SIG-M5 treated with dmso at 0.1 percent for 504 hours (cell line): ENCODE data around the gene RMP24.
A peak's percentile ranks its signal among the peaks of the same experiment; 100 is the strongest.
"Not testable (repeated sequence)": the region's sequence is repeated elsewhere in the genome, so short reads cannot be mapped to it uniquely, and the experiment has no call there.

Experiments used
- DNase-seq: peaks from one replicate; lab custom pipeline; 2025; ENCODE audit not compliant: unreplicated experiment; lab: John Stamatoyannopoulos, UW

RMP24 gene

DNA sequence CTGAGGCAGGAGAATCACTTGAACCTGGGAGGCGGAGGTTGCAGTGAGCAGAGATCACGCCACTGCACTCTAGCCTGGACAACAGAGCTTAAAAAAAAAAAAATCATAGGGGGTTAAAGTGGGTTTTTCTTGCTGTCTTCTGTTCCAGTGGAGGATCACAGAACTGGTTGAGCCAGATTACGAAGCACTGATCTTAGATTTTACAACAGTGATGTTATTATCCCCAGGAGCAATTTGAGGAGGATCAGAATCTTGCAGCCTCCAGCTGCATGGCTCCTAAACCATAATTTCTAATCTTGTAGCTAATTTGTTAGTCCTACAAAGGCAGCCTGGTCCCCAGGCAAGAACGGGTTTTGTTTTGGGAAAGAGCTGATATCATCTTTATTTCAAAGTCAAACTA, 4.6 kb upstream of the RMP24 start:
- DNase-seq: not testable (repeated sequence)

DNA sequence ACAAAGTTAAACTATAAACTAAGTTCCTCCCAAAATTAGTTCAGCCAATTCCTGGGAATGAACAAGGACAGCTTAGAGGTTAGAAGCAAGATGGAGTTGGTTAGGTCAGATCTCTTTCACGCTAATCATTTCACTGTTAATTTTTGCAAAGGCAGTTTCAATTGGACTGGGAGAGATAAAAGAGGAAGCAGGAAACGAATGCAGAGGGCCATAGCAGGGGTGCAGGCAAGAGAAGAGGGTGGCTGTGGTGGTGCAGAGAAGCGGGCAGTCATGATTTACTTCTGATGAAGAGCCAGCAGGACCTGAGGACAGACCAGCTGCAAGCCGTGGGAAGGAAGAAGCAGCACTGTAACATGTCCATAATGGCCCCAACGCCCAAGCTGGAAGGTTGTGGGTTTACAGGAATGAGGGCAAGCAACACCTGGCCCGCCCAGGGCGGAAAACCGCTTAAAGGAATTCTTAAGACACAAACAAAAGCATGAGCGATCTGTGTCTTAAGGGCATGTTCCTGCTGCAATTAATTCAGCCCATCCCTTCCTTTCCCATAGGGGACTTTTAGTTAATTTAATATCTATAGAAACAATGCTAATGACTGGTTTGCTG, 4.1 kb upstream of the RMP24 start:
- peak; percentile 48 for DNase-seq

DNA sequence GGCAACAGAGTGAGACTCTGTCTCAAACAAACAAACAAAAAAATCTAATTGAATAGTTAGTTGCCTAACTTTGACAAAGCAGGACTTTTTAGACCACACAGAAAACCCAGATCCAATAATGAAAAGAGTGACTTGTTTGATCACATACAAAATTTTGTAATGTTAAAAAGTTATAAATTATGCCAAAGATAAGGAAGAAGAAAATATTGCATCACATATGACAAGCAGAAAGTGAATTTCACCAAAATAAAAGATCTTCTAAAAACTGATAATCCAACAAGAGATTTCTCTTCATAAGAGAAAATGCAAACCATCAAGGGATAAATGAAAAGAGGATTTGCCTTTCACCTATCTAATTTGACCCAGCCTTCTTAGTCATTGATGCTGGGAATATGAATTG, 2.8 kb upstream of the RMP24 start:
- no peak for DNase-seq

DNA sequence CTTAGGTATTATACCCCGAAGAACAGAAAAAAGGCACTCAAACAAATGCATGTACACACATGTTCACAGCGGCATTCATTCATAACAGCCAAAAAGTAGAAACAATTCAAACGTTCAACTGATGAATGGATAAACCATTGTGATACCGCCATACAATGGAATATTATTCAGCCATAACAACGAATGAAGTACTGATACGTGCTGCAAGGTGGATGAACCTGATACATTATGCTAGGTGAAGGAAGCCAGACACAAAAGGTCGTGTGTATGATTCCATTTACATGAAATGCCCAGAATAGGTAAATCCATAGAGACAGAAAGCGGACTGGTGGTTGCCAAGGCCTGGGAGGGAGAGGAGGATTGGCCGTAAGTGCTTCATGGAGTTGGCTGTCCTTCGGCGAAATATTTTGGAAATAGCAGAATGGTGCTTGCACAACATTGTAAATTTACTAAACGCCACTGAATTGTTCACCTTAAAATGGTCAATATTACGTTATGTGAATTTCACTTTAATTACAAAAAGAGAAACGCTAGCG, 750 bp upstream of the RMP24 start:
- no peak for DNase-seq

DNA sequence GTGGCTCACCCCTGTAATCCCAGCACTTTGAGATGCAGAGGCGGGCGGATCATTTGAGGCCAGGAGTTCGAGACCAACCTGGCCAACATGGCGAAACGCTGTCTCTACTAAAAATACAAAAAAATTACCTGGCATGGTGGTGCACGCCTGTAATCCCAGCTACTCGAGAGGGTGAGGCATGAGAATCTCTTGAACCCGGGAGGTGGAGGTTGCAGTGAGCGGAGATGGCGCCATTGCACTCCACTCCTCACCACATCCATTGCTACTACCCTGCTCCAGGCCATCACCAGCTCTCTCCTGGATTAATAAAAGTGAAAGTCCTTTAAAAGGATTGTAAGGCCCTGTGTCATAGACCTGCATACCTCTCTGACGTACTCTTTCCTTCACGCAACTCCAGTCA, 1.2 kb downstream of the RMP24 start:
- DNase-seq: no peak

DNA sequence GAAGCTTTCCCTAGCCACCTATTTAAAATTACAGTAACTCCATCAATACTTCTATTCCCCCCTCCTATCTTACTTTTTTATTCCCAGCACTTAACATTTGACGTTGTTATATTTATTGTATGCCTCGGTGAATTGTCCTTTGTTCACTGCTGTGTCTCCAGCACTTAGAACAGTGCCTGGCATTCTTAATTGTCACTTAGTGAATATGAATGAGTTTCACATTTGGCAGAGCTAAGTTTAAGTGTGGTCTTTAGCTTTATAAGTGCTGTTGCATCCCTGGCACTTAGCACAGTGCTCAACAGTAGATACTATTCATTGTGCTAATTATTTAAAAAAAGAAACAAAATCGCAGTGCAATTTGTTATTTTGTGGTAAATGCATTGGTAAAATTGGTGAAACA, 1.7 kb downstream of the RMP24 start:
- DNase-seq: no peak

DNA sequence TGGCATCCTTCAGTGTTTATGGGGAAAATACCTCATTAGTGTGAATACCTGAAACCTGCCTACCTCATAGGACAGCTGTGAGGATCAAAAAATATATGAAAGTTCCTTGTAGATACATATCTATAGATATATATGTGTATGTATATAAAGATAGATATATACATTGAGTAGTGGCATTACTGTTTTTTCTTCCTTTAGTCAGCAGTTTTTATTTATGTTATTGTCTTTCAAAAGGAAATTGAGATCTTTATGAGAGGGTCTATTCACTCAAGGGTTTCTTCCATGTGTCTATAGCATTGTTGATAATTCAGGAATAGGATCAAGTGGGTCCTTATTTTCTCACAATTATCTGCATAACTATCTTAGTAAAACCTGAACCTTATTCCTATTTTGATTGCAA, 6.6 kb downstream of the RMP24 start:
- DNase-seq: no peak

DNA sequence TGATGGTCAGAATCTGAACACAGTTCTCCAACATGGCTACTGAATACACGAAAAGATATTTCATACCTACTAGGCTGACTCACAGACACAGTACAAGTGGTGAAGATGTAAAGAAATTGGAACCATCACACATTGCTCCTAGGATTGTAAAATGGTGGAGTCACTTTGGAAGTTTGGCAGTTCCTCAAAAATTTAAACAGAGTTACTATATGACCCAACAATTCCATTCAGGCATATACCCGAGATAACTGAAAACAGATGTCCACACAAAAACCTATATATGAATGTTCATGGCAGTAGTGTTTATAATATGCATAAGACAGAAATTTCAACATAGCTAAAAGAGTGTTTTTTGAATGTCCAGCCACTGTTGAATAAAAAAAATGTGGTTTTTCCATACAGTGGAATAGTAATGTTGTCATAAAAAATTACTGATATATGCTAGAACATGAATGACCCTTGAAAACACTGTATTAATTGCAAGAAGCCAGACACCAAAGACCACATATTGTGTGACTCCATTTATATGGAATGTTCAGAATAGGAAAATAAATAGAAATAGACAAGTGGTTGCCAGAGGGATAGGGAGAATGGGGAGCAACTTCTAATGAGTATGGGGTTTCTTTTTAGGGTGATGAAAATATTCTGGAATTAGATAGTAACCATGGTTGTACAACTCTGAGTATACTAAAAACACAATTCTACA, 10.1 kb downstream of the RMP24 start:
- DNase-seq: no peak

DNA sequence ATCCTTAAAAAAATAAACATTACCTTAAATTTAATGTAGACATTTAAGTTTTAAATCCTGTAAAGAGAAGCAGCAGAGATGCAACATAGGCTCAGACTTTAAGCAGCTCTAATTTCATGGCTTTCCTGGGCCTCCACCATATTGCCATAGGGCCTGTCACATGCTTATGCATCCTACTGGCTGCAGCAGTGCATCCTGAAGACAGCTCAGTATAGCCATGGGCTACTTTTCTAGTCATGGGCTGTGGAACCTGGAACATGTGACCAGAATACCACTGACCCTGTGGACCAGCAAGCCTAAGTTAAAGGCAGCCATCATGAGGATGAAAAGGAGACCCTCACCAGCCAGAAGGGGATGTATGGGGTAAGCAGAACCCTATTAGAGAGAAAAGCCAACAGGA, 10.7 kb downstream of the RMP24 start:
- DNase-seq: no peak

DNA sequence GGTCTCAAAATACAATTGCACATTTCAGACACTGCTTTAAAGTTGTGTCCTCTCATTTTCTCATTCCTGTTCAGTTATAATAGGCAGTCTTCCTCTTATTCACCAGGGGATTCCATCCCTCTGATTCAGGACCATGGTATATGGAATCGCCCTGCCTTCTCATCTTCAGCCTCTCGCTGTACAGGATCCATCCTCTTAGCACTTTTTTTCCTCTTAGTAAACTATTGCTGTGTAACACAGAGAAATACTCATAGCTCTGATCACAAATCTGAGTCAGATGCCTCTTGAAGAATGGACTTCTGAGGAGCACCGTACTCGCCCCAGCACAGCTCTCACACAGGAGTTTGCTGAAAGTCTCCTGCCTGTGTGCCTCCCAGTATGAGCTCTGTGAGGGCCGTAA, 11.3 kb downstream of the RMP24 start:
- no peak for DNase-seq

DNA sequence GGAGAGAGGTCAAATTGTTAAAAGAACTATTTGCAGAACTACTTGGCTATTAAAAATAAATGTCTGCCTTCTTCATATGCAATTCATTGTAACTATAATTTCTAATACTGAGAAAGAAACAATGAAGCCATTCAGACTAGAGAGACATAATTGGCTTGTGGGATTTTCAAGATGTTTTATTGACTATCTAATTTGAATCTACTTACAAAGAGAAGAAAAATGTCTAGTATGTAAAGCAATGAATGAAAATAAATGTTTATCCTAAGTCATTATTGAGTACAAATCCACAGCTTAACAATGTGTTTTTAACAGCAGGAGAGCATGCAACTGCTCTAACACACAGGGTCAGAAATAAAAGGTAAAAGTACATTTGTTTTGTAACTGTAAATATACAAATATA, 19.2 kb downstream of the RMP24 start:
- DNase-seq: no peak

DNA sequence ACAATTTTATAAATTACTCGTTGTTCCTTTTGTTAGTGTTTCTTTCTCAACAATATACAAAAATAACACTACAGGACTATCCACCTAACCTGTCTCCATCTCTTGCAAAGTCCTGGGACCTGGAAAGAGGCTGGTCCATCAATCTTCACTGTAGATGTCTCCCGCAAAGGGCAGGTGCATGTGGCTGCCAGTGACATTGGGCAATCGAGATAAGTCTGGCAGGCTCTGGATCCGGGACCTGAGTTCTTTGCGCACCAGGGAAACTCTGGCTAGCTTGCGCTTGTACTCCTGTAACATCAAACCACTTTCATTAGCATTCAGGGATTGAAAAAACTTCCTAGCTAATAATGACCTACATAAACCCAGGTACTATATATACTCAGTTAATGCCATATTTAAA, 20.5 kb downstream of the RMP24 start:
- no peak for DNase-seq

DNA sequence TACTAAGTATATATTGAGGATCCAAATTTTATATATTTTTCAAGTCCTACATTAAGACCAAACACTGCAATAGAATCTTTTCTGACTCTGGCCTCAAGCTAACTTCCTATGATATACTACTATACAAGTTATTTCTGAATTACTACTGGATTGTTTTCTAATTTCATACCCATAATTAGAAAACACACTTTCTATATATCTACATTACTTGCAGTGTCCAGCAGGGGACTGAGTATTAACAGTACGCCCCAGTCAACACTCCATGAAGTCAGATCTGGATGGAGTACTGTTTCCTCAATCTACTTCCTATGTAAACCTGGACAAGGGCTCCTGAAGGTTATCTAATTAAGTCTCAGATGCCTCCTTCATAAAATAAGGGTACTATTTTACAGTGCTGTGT, 26.5 kb downstream of the RMP24 start:
- DNase-seq: peak; percentile 21

DNA sequence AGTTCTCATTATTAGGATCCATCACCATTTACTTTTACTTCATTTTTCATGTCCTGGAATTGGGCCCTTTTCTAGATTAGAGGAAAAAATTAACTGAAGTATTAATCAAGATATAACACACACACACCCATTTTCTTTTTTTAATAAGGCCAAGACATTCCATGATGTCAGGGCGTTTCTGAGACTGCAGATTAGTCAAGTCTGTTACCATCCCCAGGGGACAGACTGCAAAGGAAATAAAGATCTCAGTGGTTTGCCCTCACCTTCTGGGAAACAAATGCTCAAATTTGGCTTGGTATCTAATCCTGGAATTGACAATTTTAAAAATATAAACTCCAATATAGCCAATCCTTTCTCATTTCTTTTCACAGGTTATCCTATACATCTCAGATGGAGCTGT, 27.4 kb downstream of the RMP24 start:
- DNase-seq: no peak

DNA sequence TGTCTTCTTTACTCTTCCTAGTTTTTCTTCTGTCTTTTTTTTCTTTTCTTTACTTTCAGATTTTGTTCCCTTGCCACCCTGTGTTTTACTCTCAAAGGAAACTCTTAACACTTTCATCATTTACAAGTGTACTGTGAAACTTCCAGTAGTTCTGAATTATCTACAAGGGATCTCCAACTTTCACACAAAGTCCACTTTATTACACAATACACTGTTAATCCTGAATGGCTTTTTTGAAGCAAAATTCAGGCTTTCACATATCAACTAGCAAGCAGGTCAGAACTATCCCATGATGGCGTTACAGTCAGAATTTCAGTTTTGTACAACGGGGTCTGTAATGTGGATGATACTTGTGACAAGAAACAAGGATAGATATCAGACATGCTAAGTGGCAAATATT, 34.5 kb downstream of the RMP24 start:
- DNase-seq: no peak

DNA sequence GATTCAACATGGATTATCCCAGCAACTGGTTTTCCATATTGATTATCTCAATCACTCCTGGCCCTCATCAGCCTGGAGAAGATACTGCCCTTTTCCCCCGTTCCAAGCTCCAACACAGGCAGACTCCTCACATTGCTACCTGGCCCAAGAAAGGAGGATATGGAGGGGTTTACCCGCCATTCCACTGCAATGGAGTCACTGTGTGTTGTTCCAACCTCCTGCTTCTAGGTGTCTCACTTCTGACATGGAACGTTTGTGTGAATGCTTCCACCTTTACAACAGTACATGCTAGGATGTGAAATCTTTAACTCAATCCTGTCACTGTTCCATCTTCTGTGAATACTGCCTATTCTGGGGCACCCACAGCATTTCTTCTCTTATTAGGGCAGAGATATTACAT, 36.7 kb downstream of the RMP24 start:
- DNase-seq: no peak

DNA sequence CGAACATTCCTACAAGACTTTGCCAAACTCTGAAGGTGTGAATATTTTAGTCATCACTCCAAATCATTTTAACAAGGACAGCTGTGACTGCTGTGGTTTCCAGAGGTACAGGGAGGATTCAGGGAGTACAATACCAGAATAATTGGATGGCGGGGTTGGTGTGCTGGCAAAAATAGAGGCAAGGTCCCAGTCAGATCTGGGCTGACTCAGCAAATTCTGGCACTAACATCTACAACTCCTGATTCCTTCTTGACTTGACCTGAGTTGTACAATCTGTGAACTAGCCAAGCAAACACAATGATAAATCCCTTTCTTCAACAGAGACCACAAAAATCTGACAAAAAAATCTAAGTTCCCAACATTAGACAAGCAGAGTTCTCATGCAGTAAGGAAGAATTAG, 40.4 kb downstream of the RMP24 start:
- DNase-seq: no peak

DNA sequence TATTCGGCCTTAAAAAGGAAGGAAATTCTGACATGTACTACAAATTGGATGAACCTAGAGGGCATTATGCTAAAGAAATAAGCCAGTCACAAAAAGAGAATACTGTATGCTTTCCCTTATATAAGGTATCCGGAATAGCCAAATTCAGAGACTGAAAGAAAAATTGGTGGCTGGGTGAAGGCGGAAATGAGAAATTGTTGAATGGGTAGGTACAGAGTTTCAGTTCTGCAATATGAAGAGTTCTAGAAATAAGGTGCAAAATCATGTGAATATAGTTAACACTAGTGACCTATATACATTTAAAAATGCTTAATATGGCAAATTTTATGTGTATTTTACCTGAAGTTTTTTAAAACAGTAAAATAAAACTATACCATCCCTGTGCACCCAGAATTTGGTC, 43.1 kb downstream of the RMP24 start:
- DNase-seq: no peak

DNA sequence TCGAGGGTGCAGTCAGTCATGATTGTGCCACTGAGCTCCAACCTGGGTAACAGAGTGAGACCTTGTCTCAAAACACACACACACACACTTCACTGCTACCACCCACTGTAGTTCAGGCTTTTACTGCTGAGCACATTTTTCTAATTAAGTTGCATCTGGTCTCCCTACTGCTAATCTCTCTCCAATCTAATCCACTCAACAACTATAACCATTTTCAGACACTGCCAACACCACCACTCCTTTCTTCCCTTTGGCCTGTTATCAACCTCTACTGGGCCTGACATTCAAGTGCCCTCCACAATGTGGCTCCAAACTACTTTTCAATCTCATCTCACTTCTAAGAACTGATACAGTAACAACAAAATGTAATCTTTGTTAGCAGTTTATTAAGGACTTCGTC, 44.8 kb downstream of the RMP24 start:
- no peak for DNase-seq

DNA sequence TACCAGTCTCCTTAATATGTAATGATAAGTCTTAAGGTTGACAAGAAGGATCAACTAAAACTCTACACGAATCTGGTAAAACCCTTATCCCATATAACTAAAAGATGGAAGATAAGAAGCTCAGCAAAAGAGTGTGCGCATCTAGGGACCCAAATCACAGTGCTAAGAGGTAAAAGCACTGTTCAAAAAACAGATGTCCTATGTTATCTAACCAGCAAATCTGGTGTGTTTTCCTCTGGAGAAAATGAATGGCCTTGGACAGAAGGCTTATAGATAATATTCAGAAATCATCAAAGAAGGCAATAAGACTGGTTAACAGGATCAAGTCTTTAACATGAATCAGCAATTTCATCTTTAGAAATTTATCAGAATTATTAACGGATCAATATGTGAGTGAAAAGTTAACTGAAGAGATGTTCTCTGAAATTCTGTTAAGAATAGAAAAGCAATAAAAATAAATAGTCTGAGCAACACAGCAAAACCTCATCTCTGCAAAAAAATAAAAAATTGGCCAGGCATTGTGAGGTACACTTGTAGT, 47.8 kb downstream of the RMP24 start:
- DNase-seq: no peak

DNA sequence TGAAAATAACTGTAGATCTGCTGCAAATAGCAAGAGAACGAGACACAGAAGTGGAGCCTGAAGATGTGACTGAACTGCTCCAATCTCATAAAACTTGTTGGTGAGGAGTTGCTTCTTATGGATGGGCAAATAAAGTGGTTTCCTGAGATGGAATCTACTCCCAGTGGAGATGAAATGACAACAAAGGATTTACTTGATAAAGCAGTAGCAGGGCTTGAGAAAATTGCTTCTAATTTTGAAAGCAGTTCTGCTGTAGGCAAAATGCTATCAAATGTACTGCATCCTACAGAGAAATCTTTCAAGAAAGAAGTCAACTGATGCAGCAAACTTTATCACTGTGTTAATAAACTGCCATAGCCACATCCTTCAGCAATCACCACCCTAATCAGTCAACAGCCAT, 50.9 kb downstream of the RMP24 start:
- no peak for DNase-seq

DNA sequence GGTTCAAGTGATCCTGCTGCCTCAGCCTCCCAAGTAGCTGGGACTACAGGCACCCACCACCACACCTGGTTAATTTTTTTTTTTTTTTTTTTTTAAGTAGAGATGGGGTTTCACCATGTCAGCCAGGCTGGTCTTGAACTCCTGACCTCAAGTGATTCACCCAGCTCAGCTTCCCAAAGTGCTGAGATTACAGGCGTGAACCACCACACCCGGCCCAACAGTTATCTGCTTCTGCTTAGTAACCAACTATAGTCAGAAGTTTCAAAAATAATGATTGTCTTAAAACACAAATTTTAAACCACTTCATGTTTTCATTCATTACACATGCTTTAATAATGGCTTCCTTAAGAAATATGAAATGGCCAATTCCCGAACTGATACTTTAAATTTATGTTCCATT, 51.8 kb downstream of the RMP24 start:
- not testable (repeated sequence) for DNase-seq

DNA sequence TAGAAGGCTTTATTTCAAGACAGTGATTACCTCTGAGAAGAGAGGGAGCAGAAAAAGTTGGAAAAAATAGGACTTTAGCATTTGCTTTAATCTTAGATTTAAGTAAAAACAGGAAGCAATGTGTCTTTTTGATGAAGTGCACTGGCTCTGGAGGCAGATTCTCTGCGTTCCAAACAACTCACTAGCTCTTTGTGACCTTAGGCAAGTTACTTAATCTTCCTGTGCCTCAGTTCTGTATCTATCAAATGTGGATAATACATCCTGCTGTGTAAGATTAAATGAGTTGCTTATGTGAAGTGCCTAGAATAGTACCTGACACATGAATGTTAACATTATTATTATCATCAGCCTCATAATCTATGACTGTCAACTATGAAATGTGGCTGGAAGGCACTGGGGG, 52.5 kb downstream of the RMP24 start:
- no peak for DNase-seq
